HG02840 (cell line): ENCODE data around the gene CENPVL2.
"Not testable (repeated sequence)": the region's sequence is repeated elsewhere in the genome, so short reads cannot be mapped to it uniquely, and the experiment has no call there.

Experiments
- ATAC-seq: cut with Tn5 transposase; IDR thresholded peaks from one replicate; pipeline ENCODE4 v1.9.1; 2021; ENCODE audit warnings: mild to moderate bottlenecking, moderate library complexity, moderate number of reproducible peaks; ENCODE audit not compliant: unreplicated experiment, low FRiP score

CENPVL2 gene

GRCh38 chrX:51682720-51683062 is at the start of gene CENPVL2:
TSS of gene CENPVL2 (minus strand) at chrX:51682831. CDS start at chrX:51682831, 0 bp downstream.
- ATAC-seq = not testable (repeated sequence)

- no peak for ATAC-seq
Observed at GRCh38 chrX:51728202-51728601, 45.6 kb upstream of the CENPVL2 start.

DNA sequence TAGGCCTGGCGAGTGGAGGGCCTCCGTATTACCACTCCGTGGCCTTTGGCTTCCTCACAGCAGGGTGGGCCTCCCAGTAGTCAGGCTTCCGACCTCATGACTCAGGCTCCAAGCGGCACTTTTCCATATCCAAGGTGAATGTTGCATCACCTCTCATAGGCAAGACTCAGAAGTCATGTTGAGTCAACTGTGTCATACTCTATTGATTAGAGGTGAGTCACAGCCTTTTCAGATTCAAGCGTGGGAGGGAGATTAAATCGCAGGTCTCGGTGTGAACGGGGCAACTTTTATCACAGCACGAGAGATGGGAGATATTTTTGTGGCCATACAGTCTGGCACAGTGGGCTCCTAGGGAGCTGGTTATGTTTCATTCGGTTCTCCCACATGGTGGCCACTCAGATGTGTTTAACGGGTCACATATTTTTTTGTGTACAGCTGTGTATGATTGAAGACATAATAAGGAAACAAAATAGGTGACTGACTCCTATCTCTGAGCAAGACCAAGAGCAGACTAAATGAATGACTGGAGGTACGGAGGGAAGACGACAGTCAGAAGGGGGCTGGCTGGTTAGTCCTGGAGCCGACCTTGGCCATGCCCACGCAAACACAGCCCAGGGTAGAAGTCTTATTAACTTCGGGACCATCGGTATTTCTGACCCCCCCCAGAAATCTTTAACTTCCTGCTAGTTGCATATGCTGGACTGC is 30.5 kb upstream of the CENPVL2 start:
- ATAC-seq = not testable (repeated sequence)

GRCh38 chrX:51710277-51711164 is 27.9 kb upstream of the CENPVL2 start, which contains the start of gene CENPVL1:
TSS of gene CENPVL1 (plus strand) at chrX:51710512. CDS start at chrX:51710512, 0 bp downstream.
- not testable (repeated sequence) for ATAC-seq

- no peak for ATAC-seq
Observed at GRCh38 chrX:51697397-51697796, 14.8 kb upstream of the CENPVL2 start.

GRCh38 chrX:51694254-51694653 is 11.6 kb upstream of the CENPVL2 start:
- no peak for ATAC-seq

DNA sequence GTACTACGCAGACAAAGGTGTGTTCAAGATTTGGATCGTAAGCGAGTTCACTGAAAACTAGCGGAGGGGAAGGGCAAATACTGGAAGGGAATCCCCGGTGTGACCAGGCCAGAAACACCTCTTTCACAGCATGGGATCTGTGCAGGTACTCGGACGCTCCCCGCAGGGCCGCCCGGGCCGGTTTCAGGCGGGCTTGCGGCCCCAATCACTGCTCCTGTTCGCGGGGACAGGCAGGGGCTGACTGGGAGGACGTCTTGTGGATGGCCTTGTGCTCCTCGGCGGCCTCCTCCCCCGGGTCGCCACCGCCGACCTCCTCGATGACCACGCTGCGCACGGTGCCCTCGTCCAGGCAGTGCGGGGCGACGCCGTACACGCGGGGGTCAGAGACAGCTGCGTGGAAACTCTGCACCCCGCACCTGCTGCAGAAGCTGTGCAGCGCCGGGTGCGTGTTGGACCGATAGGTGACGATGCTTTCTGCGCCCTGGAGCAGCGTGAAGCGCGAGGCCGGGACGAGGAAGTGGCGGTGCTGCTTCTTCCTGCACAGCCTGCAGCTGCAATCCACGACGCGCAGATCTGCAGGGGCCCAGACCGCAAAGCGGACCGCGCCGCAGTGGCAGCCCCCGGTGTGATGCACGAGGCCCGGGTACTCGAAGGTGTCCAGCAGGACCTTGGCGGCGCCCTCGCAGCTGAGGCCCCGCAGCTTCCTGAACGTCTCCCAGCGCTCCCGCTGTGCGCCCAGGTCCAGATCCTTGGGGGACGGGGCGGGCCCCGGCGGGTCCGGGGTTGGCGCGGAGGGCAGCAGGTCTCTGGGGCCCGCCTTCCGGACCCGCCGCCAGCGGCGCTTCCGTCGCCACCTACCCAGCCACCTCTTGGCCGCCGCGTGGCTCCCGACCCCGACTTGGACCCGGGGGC is 567 bp downstream of the CENPVL2 start:
- ATAC-seq = not testable (repeated sequence)

DNA sequence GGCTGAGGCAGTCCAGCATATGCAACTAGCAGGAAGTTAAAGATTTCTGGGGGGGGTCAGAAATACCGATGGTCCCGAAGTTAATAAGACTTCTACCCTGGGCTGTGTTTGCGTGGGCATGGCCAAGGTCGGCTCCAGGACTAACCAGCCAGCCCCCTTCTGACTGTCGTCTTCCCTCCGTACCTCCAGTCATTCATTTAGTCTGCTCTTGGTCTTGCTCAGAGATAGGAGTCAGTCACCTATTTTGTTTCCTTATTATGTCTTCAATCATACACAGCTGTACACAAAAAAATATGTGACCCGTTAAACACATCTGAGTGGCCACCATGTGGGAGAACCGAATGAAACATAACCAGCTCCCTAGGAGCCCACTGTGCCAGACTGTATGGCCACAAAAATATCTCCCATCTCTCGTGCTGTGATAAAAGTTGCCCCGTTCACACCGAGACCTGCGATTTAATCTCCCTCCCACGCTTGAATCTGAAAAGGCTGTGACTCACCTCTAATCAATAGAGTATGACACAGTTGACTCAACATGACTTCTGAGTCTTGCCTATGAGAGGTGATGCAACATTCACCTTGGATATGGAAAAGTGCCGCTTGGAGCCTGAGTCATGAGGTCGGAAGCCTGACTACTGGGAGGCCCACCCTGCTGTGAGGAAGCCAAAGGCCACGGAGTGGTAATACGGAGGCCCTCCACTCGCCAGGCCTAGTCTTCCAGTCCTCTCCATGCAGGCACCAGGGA is 2.8 kb downstream of the CENPVL2 start:
- not testable (repeated sequence) for ATAC-seq

GRCh38 chrX:51665981-51666380 is 16.6 kb downstream of the CENPVL2 start:
- no peak for ATAC-seq

DNA sequence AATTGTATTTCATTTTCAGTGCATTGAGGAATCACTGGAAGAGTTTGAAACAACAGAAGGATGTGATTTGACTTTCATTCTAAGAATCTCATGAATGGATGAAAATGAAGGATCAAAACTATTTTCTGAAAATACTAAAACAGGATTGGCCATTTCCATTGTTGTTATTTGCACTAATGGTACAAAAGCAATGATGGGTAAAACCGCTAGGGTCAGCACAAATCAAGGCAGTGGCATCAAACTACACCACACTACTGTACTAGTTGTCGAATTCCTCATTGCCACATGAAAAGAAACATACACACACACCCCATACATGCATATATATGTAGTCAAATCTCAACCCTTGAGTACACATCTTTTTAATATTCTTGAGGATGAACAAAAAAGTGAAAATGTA is 39.3 kb downstream of the CENPVL2 start:
- ATAC-seq = no peak

- no peak for ATAC-seq
Observed at GRCh38 chrX:51641421-51642021, 41.1 kb downstream of the CENPVL2 start.

DNA sequence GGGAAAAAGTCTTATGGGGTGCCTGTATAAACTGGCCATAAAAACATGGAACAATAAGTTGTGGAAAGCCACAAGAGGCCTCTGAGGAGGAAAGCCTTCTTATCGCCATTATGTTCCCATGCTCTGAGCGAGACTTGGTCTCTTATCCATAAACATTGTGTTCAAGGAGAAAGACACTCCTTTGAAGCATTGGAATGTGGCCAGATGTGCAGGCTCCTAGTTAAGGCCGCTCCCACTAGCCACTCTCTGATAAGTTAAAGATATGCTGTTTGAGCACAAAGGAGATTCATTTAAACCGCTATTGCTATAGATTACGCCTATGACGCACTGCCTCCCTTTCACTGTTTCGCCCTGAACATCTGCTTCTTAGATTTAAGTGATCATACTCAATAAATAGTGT is 46.1 kb downstream of the CENPVL2 start:
- not testable (repeated sequence) for ATAC-seq
